Gastroesophageal sphincter (tissue), 4 donors: Measurements from ENCODE around the gene SCAPER. TPM values are rescaled to one million over a fixed set of nuclear protein-coding genes. Genes with fewer than 3 reads are reported as not detected.
A peak's percentile ranks its signal among the peaks of the same experiment; 100 is the strongest.

Experiments
- ATAC-seq: fragments of 150-250 bp; one replicate; pipeline ENCODE4 v1.9.1; 2016; ENCODE audit warnings: mild to moderate bottlenecking, moderate library complexity
- H3K27ac ChIP-seq, 4 donors: fragments of 200-600 bp; sonication (generic) in 3 of 4; 1 replicate in 3 of 4; 2 replicates in 1 of 4; pipeline ENCODE4 v1.5.1; 2016 to 2019
- H3K27me3 ChIP-seq: fragments of 200-600 bp; sonication (generic); one replicate; pipeline ENCODE4 v1.5.1; 2019
- H3K36me3 ChIP-seq, 2 donors: fragments of 200-600 bp; sonication (generic); one replicate each; pipeline ENCODE4 v1.5.1; 2019; ENCODE audit warnings: control low read depth in 1 of 2
- H3K4me1 ChIP-seq, 3 donors: fragments of 200-600 bp; sonication (generic); 1 replicate in 2 of 3; 2 replicates in 1 of 3; pipeline ENCODE4 v1.5.1; 2016 to 2019; ENCODE audit warnings: control low read depth in 2 of 3
- H3K4me3 ChIP-seq, 2 donors: fragments of 200-600 bp; sonication (generic); one replicate each; pipeline ENCODE4 v1.5.1; 2019; ENCODE audit warnings: mild to moderate bottlenecking in 1 of 2, moderate library complexity in 1 of 2
- H3K9me3 ChIP-seq, 3 donors: fragments of 200-600 bp; sonication (generic); one replicate each; pipeline ENCODE4 v1.5.1; 2017 to 2019; ENCODE audit warnings: control low read depth in 2 of 3
- CTCF ChIP-seq, 4 experiments: fragments of 200-600 bp in 2 of 4; fragments of 450-650 bp in 2 of 4; sonication (generic) in 1 of 4; IDR thresholded peaks; one replicate each; pipeline ENCODE4 v1.5.1; 2017 to 2019; ENCODE audit warnings: antibody characterized with exemption in 4 of 4, mild to moderate bottlenecking in 2 of 4, moderate library complexity in 2 of 4
- EP300 ChIP-seq: sonication (generic); formaldehyde crosslinking; IDR thresholded peaks from one replicate; pipeline ENCODE4 v1.6.1; 2017; ENCODE audit warnings: antibody characterized with exemption, mild to moderate bottlenecking
- POLR2A ChIP-seq, 2 donors: fragments of 450-650 bp; IDR thresholded peaks; one replicate each; pipeline ENCODE4 v1.6.1; 2017; ENCODE audit warnings: antibody characterized with exemption in 2 of 2, mild to moderate bottlenecking in 2 of 2, moderate library complexity in 1 of 2
- POLR2AphosphoS5 ChIP-seq: sonication (generic); formaldehyde crosslinking; IDR thresholded peaks from one replicate; pipeline ENCODE4 v1.6.1; 2017; ENCODE audit warnings: antibody characterized with exemption
- WGBS, 2 donors: methylation state at CpG; one replicate each; pipeline ENCODE4 v1.1.5; 2018; ENCODE audit warnings: low coverage in 1 of 2; 5-methylcytosine and 5-hydroxymethylcytosine counted together
- total RNA-seq, 4 donors: library from RNA; depleted of rRNA; stranded (reverse); fragments of >200 nt; gene quantifications; one replicate each; pipeline ENCODE4 v1.1.0, GENCODE V29; 2016

SCAPER gene
- 10 to 100 TPM; 21.5 to 34.3 (median 28.7) TPM for total RNA-seq

- whole genome bisulfite sequencing, 2 donors, result 0 to 1% methylated on average over 5 of the region's 78 CpGs
- no peaks in the 10 kb centered on the region for H3K27me3 ChIP-seq
Observed at GRCh38 chr15:76905013-76905839, at the start of gene SCAPER. Gene SCAPER (minus strand): TSS chr15:76905340. CDS start chr15:76883817, 21,523 bp downstream.

GRCh38 chr15:76954744-76955143, 49.6 kb upstream of the SCAPER start:
- H3K36me3 ChIP-seq, result peaks cover 0 to 16% of the 10 kb centered on the region in 2 donors
- TF ChIP-seq EP300 (no peak), POLR2A (IDR thresholded peaks at IDR 0.05) (no peak), POLR2AphosphoS5 (no peak), CTCF (IDR thresholded peaks at IDR 0.05) (no peak)
- H3K9me3 ChIP-seq, result no peaks in the 10 kb centered on the region
- ATAC-seq, result no peak
- no peak overlapping the region for H3K4me3 ChIP-seq
- H3K4me1 ChIP-seq, result no peaks in the 10 kb centered on the region
- WGBS, 2 donors, result 30 to 44% methylated on average over 1 to 2 of the region's 2 CpGs
- H3K27me3 ChIP-seq, result no peaks in the 10 kb centered on the region
- no peak overlapping the region for H3K27ac ChIP-seq

More at GRCh38 chr15:76905013-76905839, at the start of gene SCAPER:
- H3K4me3 ChIP-seq, result peak within 1 kb of the TSS; percentile 74 to 99
- ATAC-seq, result peak; percentile 99
- peak in 2 of 4 experiments; percentile 25 to 36 for TF ChIP-seq CTCF (IDR thresholded peaks at IDR 0.05)
- peak; percentile 80 for TF ChIP-seq POLR2AphosphoS5
- TF ChIP-seq EP300, result no peak
- peak; percentile 65 to 71 for TF ChIP-seq POLR2A (IDR thresholded peaks at IDR 0.05)
- H3K9me3 ChIP-seq, result no peaks in the 10 kb centered on the region
- H3K27ac ChIP-seq, result peak within 1 kb of the TSS; percentile 30 to 95 (median 90)
- peaks cover 3 to 33% (median 4%) of the 10 kb centered on the region in 3 donors for H3K4me1 ChIP-seq
- H3K36me3 ChIP-seq, result no peaks in the 10 kb centered on the region

- TF ChIP-seq POLR2A (IDR thresholded peaks at IDR 0.05), result no peak
- no peak for TF ChIP-seq POLR2AphosphoS5
- TF ChIP-seq CTCF (IDR thresholded peaks at IDR 0.05), result no peak
- no peak for TF ChIP-seq EP300
Observed at GRCh38 chr15:76953913-76954312, 48.8 kb upstream of the SCAPER start.

GRCh38 chr15:76951220-76951619, 46.1 kb upstream of the SCAPER start:
- 60 to 75% methylated on average over 1 of the region's 1 CpG for WGBS, 2 donors
- H3K9me3 ChIP-seq, result no peaks in the 10 kb centered on the region
- H3K27ac ChIP-seq, result no peak overlapping the region
- no peak for TF ChIP-seq POLR2AphosphoS5
- no peak for TF ChIP-seq POLR2A (IDR thresholded peaks at IDR 0.05)
- no peak for TF ChIP-seq CTCF (IDR thresholded peaks at IDR 0.05)
- no peak for TF ChIP-seq EP300
- peaks cover 3 to 42% of the 10 kb centered on the region in 2 donors for H3K36me3 ChIP-seq
- no peaks in the 10 kb centered on the region for H3K4me1 ChIP-seq
- no peaks in the 10 kb centered on the region for H3K27me3 ChIP-seq
- no peak overlapping the region for H3K4me3 ChIP-seq
- no peak for ATAC-seq

More at GRCh38 chr15:76953913-76954312, 48.8 kb upstream of the SCAPER start:
- ATAC-seq, result no peak
- H3K27me3 ChIP-seq, result no peaks in the 10 kb centered on the region
- no peak overlapping the region for H3K27ac ChIP-seq
- H3K4me1 ChIP-seq, result no peaks in the 10 kb centered on the region
- H3K9me3 ChIP-seq, result no peaks in the 10 kb centered on the region
- H3K4me3 ChIP-seq, result no peak overlapping the region
- H3K36me3 ChIP-seq, result peaks cover 0 to 23% of the 10 kb centered on the region in 2 donors
- 61 to 67% methylated on average over 3 of the region's 3 CpGs for WGBS, 2 donors

GRCh38 chr15:76947454-76947853, 42.3 kb upstream of the SCAPER start:
- H3K36me3 ChIP-seq, result peaks cover 3 to 52% of the 10 kb centered on the region in 2 donors
- H3K27me3 ChIP-seq, result no peaks in the 10 kb centered on the region
- WGBS, 2 donors, result 82 to 86% methylated on average over 3 of the region's 3 CpGs
- H3K4me1 ChIP-seq, result peaks cover 0 to 14% (median 0%) of the 10 kb centered on the region in 3 donors
- no peak overlapping the region for H3K27ac ChIP-seq
- H3K4me3 ChIP-seq, result no peak overlapping the region
- TF ChIP-seq POLR2A (IDR thresholded peaks at IDR 0.05), result no peak
- no peak for TF ChIP-seq POLR2AphosphoS5
- TF ChIP-seq CTCF (IDR thresholded peaks at IDR 0.05), result no peak
- TF ChIP-seq EP300, result no peak
- ATAC-seq, result no peak
- H3K9me3 ChIP-seq, result no peaks in the 10 kb centered on the region
